Panc1 (cell line): ENCODE measurements around the gene ITM2B. TPM values are rescaled to one million over a fixed set of nuclear protein-coding genes. Genes with fewer than 3 reads are reported as not detected.
A peak's percentile ranks its signal among the peaks of the same experiment; 100 is the strongest.

ENCODE experiments used
- ATAC-seq: fragments of 200-7000 bp; cut with Tn5 transposase; 2 replicates; pipeline ENCODE4 v1.9.1; 2020; ENCODE audit warnings: mild to moderate bottlenecking, moderate library complexity
- BruUV-seq: library from RNA; stranded (reverse); fragments of 400-500 nt; replicated peaks from 2 replicates; lab custom pipeline; 2021; lab: Mats Ljungman, UMichigan
- CTCF ChIA-PET: fragments of 300-600 bp; sonication (Branson Sonifier 250); formaldehyde crosslinking; loops from one replicate; lab custom pipeline; 2022; ENCODE audit warnings: antibody characterized with exemption; lab: Charles Lee
- POLR2A ChIA-PET: fragments of 300-600 bp; sonication (Branson Sonifier 250); formaldehyde crosslinking; loops from one replicate; lab custom pipeline; 2022; ENCODE audit warnings: antibody characterized with exemption; lab: Charles Lee
- DNase-seq: peaks from one replicate; pipeline ENCODE4 v3.0.0-alpha.2; 2010; ENCODE audit warnings: low read depth, low spot score
- H3K27ac ChIP-seq: 2 replicates; pipeline ENCODE4 v1.5.1; 2011; ENCODE audit warnings: mild to moderate bottlenecking, low read length, inconsistent platforms
- H3K27me3 ChIP-seq: fragments of 200-500 bp; sonication (Bioruptor generic); 2 replicates; pipeline ENCODE4 v1.6.0; 2014; ENCODE audit warnings: low read length, inconsistent platforms; ENCODE audit not compliant: control insufficient read depth, insufficient read depth
- H3K36me3 ChIP-seq: fragments of 200-500 bp; sonication (Bioruptor generic); 2 replicates; pipeline ENCODE4 v1.5.1; 2014; ENCODE audit warnings: inconsistent platforms, mild to moderate bottlenecking, low read length, moderate library complexity; ENCODE audit not compliant: control insufficient read depth, insufficient read depth
- H3K4me1 ChIP-seq: 2 replicates; pipeline ENCODE4 v1.5.1; 2011; ENCODE audit warnings: inconsistent platforms, mild to moderate bottlenecking, low read length, moderate library complexity; ENCODE audit not compliant: control insufficient read depth, insufficient read depth
- H3K4me3 ChIP-seq, 2 experiments: 2 replicates each; pipeline ENCODE4 v1.5.1; 2011 to 2012; ENCODE audit warnings: low read depth in 2 of 2, low read length in 2 of 2, mild to moderate bottlenecking in 2 of 2, inconsistent platforms in 1 of 2, moderate library complexity in 1 of 2
- H3K9me3 ChIP-seq: fragments of 200-500 bp; sonication (Bioruptor generic); 2 replicates; pipeline ENCODE4 v1.5.1; 2014; ENCODE audit warnings: low read depth, mild to moderate bottlenecking, inconsistent platforms, low read length, moderate library complexity; ENCODE audit not compliant: control insufficient read depth, insufficient read depth
- CTCF ChIP-seq: fragments of 450-650 bp; IDR thresholded peaks from 2 replicates; pipeline ENCODE4 v1.5.1; 2017; ENCODE audit warnings: mild to moderate bottlenecking
- POLR2AphosphoS5 ChIP-seq: IDR thresholded peaks from 2 replicates; pipeline ENCODE4 v1.6.1; 2012; ENCODE audit warnings: mild to moderate bottlenecking, low read depth, low read length, moderate library complexity
- REST ChIP-seq, 2 experiments: IDR thresholded peaks; 2 replicates each; pipeline ENCODE4 v1.6.1; 2011 to 2012; ENCODE audit warnings: low read depth in 2 of 2, control low read depth in 1 of 2, low read length in 1 of 2, mild to moderate bottlenecking in 1 of 2, moderate library complexity in 1 of 2; ENCODE audit not compliant: insufficient read depth in 1 of 2
- SIN3A ChIP-seq: IDR thresholded peaks from 2 replicates; pipeline ENCODE4 v1.6.1; 2012; ENCODE audit warnings: low read depth, mild to moderate bottlenecking, low read length, moderate library complexity, borderline replicate concordance; ENCODE audit not compliant: insufficient read depth
- TCF7L2 ChIP-seq: IDR thresholded peaks from 2 replicates; pipeline ENCODE4 v1.6.1; 2011; ENCODE audit warnings: mild to moderate bottlenecking, low read depth, low read length, inconsistent platforms
- in situ Hi-C: cut with HindIII; loops from 2 replicates; pipeline ENCODE4 v1.10.0; 2016; ENCODE audit warnings: low sequenced_read_pairs, low pct_unique_long_range_greater_than_20kb
- intact Hi-C: fragments of 100-400 bp; cut with micrococcal nuclease; formaldehyde crosslinking; loops from one replicate; pipeline ENCODE4 v1.10.0; 2022; ENCODE audit not compliant: unreplicated experiment
- total RNA-seq: library from RNA; stranded (reverse); gene quantifications from one replicate; pipeline ENCODE4 v1.2.1, GENCODE V29; 2021; ENCODE audit not compliant: unreplicated experiment

Gene ITM2B
- total RNA-seq, 1 experiment from 2014 or later: 156 TPM

GRCh38 chr13:48234566-48235340 lies 1.7 kb downstream of the ITM2B start:
- BruUV-seq: no TSS peak
- no peaks in the 10 kb centered on the region for H3K9me3 ChIP-seq

More at GRCh38 chr13:48234566-48235340, 1.7 kb downstream of the ITM2B start:
- Histone ChIP-seq H3K4me3 (peak overlapping the region in 1 of 2 experiments; percentile 86; a peak in 3 of 4 replicates), H3K36me3 (peaks cover 2% of the 10 kb centered on the region; the same call in 1 of the 2 replicates), H3K4me1 (peaks cover 31% of the 10 kb centered on the region), H3K27me3 (no peaks in the 10 kb centered on the region), H3K27ac (peak overlapping the region; percentile 21; the same call in 1 of the 2 replicates)
- no peak for ATAC-seq
- no peak for DNase-seq
- ChIA-PET POLR2A (interaction anchor here (0.5 kb wide), 1 partner anchor 1013 kb away, joined by 6 read pairs; the partner anchor contains the start of gene CDADC1), CTCF (no interaction called here)
- in situ Hi-C loops: no loop called here
- no peak for TF ChIP-seq POLR2AphosphoS5
- TF ChIP-seq SIN3A: no peak
- no peak for TF ChIP-seq TCF7L2
- TF ChIP-seq CTCF: no peak
- no peak for TF ChIP-seq REST (IDR thresholded peaks at IDR 0.05; ENCODE audit: insufficient read depth in 1 of 2, low read depth in 2 of 2, low read length in 1 of 2)
- intact Hi-C loops: loop anchor here (5.0 kb wide), 1 partner anchor 107 kb away; no protein-coding TSS in a partner anchor
